HAP-1 (cell line): Measurements from ENCODE around the gene SGO1.

Experiments
- DNase-seq, 2 experiments: peaks; one replicate each; pipeline ENCODE4 v3.0.0-alpha.2; 2016 to 2020; ENCODE audit warnings: low spot score in 2 of 2
- H3K27me3 ChIP-seq: fragments of 250-450 bp; sonication (Bioruptor Pico); 2 replicates; pipeline ENCODE4 v1.5.1; 2020; ENCODE audit warnings: low read depth, mild to moderate bottlenecking, moderate library complexity
- H3K36me3 ChIP-seq: fragments of 250-450 bp; sonication (Bioruptor Pico); replicated peaks from 2 replicates; pipeline ENCODE4 v1.5.1; 2020; ENCODE audit warnings: mild to moderate bottlenecking
- H3K4me1 ChIP-seq: fragments of 250-450 bp; sonication (Bioruptor Pico); 2 replicates; pipeline ENCODE4 v1.5.1; 2020; ENCODE audit warnings: mild to moderate bottlenecking
- H3K4me3 ChIP-seq: fragments of 250-450 bp; sonication (Bioruptor Pico); 2 replicates; pipeline ENCODE4 v1.5.1; 2020; ENCODE audit warnings: mild to moderate bottlenecking, moderate library complexity
- H3K9me3 ChIP-seq: fragments of 250-450 bp; sonication (Bioruptor Pico); 2 replicates; pipeline ENCODE4 v1.5.1; 2020; ENCODE audit warnings: mild to moderate bottlenecking, moderate library complexity
- in situ Hi-C: fragments of 300-500 bp; cut with MboI; formaldehyde crosslinking; loops from 3 replicates; pipeline ENCODE4 v1.14.3; 2020; ENCODE audit warnings: low sequenced_read_pairs, inconsistent platforms, mixed read lengths

The SGO1 gene

GRCh38 chr3:20145874-20146273, 40.1 kb downstream of the SGO1 start:
- in situ Hi-C loops = no loop called here
- no peaks in the 10 kb centered on the region for H3K9me3 ChIP-seq

DNA sequence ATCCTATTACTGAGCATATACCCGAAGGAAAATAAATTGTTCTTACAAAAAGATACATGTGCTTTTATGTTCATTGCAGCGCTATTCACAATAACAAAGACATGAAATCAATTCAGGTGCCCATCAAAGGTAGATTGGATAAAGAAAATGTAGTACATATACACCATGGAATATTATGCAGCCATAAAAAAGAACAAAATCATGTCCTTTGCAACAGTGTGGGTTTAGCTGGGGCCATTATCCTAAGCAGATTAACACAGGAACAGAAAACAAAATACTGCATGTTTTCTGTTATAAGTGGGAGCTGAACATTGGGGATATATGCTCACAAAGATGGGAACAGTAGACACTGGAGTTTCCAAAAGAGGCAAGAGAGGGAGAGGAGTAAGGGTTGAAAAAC, 42.5 kb downstream of the SGO1 start:
- no peaks in the 10 kb centered on the region for H3K27me3 ChIP-seq
- H3K36me3 ChIP-seq = no peaks in the 10 kb centered on the region; the same call in 1 of the 2 replicates
- no peak overlapping the region for H3K4me3 ChIP-seq
- H3K4me1 ChIP-seq = peaks cover 24% of the 10 kb centered on the region
- in situ Hi-C loops = no loop called here
- no peak for DNase-seq
- no peaks in the 10 kb centered on the region for H3K9me3 ChIP-seq

More at GRCh38 chr3:20145874-20146273, 40.1 kb downstream of the SGO1 start:
- H3K36me3 ChIP-seq = no peaks in the 10 kb centered on the region; the same call in none of the 2 replicates
- H3K27me3 ChIP-seq = no peaks in the 10 kb centered on the region
- no peak for DNase-seq
- no peak overlapping the region for H3K4me3 ChIP-seq
- peaks cover 16% of the 10 kb centered on the region for H3K4me1 ChIP-seq

DNA sequence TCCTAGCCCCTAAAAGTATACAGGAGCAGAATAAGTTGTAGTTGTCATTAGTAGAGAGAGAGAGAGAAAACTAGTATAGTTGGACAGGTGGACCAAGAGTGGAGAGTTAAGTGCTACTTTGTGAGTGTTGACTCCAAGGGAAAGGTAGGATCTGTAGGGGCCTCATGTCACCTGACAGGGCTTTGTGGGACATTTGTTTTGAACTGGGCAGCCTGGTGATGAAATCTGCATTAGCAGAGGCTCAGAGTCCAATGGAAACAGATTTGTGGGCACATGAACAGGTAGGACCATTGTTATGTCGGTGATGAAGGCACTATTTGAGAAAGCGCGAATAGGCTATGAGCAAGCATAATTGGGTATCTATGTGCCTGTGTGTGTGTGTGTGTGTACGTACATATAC, 43.5 kb downstream of the SGO1 start:
- in situ Hi-C loops = no loop called here
- peaks cover 24% of the 10 kb centered on the region for H3K4me1 ChIP-seq
- no peak for DNase-seq
- no peaks in the 10 kb centered on the region for H3K27me3 ChIP-seq
- no peaks in the 10 kb centered on the region; the same call in 1 of the 2 replicates for H3K36me3 ChIP-seq
- H3K9me3 ChIP-seq = no peaks in the 10 kb centered on the region
- H3K4me3 ChIP-seq = no peak overlapping the region

GRCh38 chr3:20141851-20142250, 44.2 kb downstream of the SGO1 start:
- DNase-seq = peak; percentile 63 to 73
- Histone ChIP-seq H3K4me3 (no peak overlapping the region), H3K9me3 (no peaks in the 10 kb centered on the region), H3K4me1 (peaks cover 24% of the 10 kb centered on the region), H3K36me3 (no peaks in the 10 kb centered on the region; the same call in 1 of the 2 replicates), H3K27me3 (no peaks in the 10 kb centered on the region)
- in situ Hi-C loops = no loop called here

- H3K4me1 ChIP-seq = peaks cover 24% of the 10 kb centered on the region
- H3K4me3 ChIP-seq = no peak overlapping the region
- H3K27me3 ChIP-seq = no peaks in the 10 kb centered on the region
- peak; percentile 63 to 77 for DNase-seq
- H3K9me3 ChIP-seq = no peaks in the 10 kb centered on the region
- no peaks in the 10 kb centered on the region; the same call in 1 of the 2 replicates for H3K36me3 ChIP-seq
- in situ Hi-C loops = no loop called here
These were observed 44.7 kb downstream of the SGO1 start for GRCh38 chr3:20141316-20141715.

DNA sequence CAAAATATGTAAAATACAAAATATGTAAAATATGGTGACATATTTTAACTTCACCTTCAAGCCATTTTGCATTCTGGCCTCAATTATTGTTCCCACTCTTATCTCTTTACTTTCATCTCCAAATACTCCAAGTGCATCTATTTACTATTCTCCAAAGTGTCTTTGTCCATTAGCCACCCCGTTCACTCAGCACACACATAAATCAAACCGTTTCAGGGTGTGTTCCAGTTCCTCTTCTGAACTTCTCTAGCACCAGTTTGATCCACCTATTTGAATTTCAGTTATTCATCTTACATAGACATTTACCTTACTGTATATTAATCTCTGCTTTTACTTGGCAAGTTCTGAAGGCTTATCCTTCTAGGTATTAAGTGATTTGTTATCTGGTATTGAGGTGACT, 45.1 kb downstream of the SGO1 start:
- no peak for DNase-seq
- H3K4me3 ChIP-seq = no peak overlapping the region
- H3K36me3 ChIP-seq = no peaks in the 10 kb centered on the region; the same call in 1 of the 2 replicates
- H3K4me1 ChIP-seq = peaks cover 24% of the 10 kb centered on the region
- in situ Hi-C loops = no loop called here
- no peaks in the 10 kb centered on the region for H3K9me3 ChIP-seq
- no peaks in the 10 kb centered on the region for H3K27me3 ChIP-seq

- H3K4me3 ChIP-seq = no peak overlapping the region
- no peaks in the 10 kb centered on the region for H3K9me3 ChIP-seq
- H3K4me1 ChIP-seq = peaks cover 24% of the 10 kb centered on the region
- in situ Hi-C loops = no loop called here
- no peaks in the 10 kb centered on the region for H3K27me3 ChIP-seq
- DNase-seq = no peak
- H3K36me3 ChIP-seq = no peaks in the 10 kb centered on the region
These were observed 48.4 kb downstream of the SGO1 start for GRCh38 chr3:20137647-20138046.

DNA sequence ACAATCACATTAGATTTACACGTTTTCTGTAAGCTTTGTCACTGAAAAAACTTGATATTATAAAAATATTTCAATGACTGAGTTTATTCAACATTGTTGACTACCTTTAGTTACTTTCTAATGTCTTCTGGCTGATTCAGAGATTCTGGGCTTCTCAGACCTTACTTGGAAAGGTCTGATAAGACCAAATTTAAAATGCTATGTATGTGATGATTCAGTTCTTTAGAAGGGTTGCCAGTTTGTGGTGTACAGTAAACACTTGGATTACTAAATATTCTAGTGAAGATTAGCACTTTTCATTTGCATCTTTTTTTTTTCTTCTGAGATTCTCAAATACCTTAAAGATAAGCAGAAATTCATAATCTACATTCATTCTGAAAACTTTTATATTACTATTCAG, 49.8 kb downstream of the SGO1 start:
- in situ Hi-C loops = no loop called here
- Histone ChIP-seq H3K4me3 (no peak overlapping the region), H3K9me3 (no peaks in the 10 kb centered on the region), H3K36me3 (no peaks in the 10 kb centered on the region), H3K27me3 (no peaks in the 10 kb centered on the region), H3K4me1 (peaks cover 11% of the 10 kb centered on the region)
- no peak for DNase-seq

DNA sequence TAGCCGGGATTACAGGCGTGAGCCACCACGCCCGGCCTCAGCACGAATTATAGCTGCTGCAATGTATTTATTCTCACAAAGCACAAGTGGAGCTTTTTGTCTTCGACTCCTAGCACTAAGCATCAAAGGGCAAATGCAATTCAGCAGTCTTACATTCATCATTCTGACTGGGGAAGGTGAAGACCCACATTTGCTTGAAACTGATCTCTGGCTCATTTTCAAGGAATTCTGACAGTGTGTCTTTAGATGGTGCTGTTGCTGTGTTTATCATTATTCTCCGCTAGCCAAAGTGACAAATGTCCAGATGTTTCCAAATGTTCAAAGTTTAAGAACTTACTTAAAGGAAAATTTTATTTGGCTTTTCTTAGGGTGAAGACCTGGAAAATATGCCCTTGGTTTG, 55.9 kb downstream of the SGO1 start:
- 0 out of 2 replicates have a peak, but pooled peaks cover 3% of the 10 kb centered on the region for H3K36me3 ChIP-seq
- H3K27me3 ChIP-seq = no peaks in the 10 kb centered on the region
- in situ Hi-C loops = no loop called here
- no peak overlapping the region for H3K4me3 ChIP-seq
- H3K9me3 ChIP-seq = no peaks in the 10 kb centered on the region
- no peak for DNase-seq
- H3K4me1 ChIP-seq = no peaks in the 10 kb centered on the region

- no peaks in the 10 kb centered on the region for H3K9me3 ChIP-seq
These were observed 57.6 kb downstream of the SGO1 start for GRCh38 chr3:20128358-20128757.

DNA sequence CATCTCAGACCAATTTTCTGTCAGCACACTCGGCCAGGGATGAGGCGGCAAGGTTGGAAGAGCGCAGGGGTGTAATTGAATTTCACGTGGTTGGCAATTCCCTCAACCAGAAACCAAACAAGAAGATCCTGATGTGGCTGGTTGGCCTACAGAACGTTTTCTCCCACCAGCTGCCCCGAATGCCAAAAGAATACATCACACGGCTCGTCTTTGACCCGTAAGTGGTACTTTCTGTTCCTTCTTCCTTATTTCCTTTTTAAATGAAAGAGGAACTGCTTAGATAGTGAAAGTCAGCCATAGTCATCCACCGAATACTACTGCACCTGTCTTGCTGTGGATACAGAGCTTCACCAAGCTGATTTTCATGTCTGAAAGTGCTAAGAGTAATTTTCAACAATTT, 60.1 kb downstream of the SGO1 start:
- Histone ChIP-seq H3K9me3 (no peaks in the 10 kb centered on the region), H3K27me3 (no peaks in the 10 kb centered on the region), H3K4me1 (no peaks in the 10 kb centered on the region), H3K36me3 (0 out of 2 replicates have a peak, but pooled peaks cover 10% of the 10 kb centered on the region), H3K4me3 (no peak overlapping the region)
- no peak for DNase-seq
- in situ Hi-C loops = no loop called here

More at GRCh38 chr3:20128358-20128757, 57.6 kb downstream of the SGO1 start:
- in situ Hi-C loops = no loop called here
- Histone ChIP-seq H3K36me3 (0 out of 2 replicates have a peak, but pooled peaks cover 3% of the 10 kb centered on the region), H3K4me3 (no peak overlapping the region), H3K27me3 (no peaks in the 10 kb centered on the region), H3K4me1 (no peaks in the 10 kb centered on the region)
- DNase-seq = no peak

- in situ Hi-C loops = no loop called here
- no peaks in the 10 kb centered on the region for H3K27me3 ChIP-seq
- H3K4me3 ChIP-seq = no peak overlapping the region
- H3K36me3 ChIP-seq = 0 out of 2 replicates have a peak, but pooled peaks cover 10% of the 10 kb centered on the region
- no peaks in the 10 kb centered on the region for H3K4me1 ChIP-seq
- no peaks in the 10 kb centered on the region for H3K9me3 ChIP-seq
- DNase-seq = no peak
These were observed 60.7 kb downstream of the SGO1 start for GRCh38 chr3:20125289-20125688.

DNA sequence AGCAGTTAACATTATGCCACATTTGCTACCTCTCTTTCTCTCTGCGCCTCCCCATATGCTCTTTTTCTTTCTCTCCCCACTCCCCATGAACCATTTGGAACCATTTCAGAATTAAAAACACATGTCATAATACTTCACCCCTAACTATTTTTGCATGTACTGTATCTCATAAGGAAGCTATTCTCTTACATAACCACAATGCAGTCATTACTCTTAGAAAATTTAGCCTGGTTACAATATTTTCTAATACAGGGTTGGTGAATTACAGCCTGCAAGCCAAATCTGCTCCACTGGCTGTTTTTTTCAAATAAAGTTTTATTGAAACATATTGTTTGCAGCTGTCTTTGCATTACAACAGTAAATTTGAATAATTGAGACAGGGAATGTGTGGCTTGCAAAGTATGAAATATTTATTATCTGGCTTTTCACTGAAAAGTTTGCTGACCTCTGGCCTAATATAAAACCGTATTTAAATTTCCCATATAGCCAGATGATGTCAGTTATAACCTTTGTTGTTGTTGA, 62.8 kb downstream of the SGO1 start:
- H3K27me3 ChIP-seq = no peaks in the 10 kb centered on the region
- no peak for DNase-seq
- no peak overlapping the region for H3K4me3 ChIP-seq
- no peaks in the 10 kb centered on the region for H3K9me3 ChIP-seq
- 0 out of 2 replicates have a peak, but pooled peaks cover 10% of the 10 kb centered on the region for H3K36me3 ChIP-seq
- in situ Hi-C loops = no loop called here
- H3K4me1 ChIP-seq = no peaks in the 10 kb centered on the region

DNA sequence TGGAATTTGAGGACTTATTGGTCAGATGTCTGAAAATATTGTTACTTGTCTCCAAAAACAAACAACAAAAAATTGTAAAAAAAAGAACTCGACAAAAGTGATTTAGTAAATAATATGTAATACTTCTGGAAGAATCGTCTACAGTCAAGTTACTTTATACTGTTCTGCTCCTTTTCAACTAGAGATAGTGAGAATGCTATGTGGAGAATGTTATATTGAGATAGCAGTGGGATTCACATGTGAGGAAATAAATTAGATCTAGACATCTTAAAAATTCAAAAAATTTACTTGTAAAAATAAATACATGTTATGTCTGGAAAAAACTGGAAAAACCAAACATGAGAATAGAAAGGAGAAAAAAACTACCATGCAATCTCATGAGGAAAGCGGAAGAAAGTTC, 64.9 kb downstream of the SGO1 start:
- Histone ChIP-seq H3K4me3 (no peak overlapping the region), H3K9me3 (no peaks in the 10 kb centered on the region), H3K4me1 (no peaks in the 10 kb centered on the region), H3K36me3 (0 out of 2 replicates have a peak, but pooled peaks cover 10% of the 10 kb centered on the region), H3K27me3 (no peaks in the 10 kb centered on the region)
- no peak for DNase-seq
- in situ Hi-C loops = no loop called here
